Neuronal stem cell (in vitro differentiated cells): ENCODE data around the gene NUDCD3.

ENCODE experiments used
- DNase-seq: peaks from one replicate; pipeline ENCODE4 v3.0.0-alpha.2; 2013; ENCODE audit warnings: low spot score
- H2AFZ ChIP-seq: one replicate; pipeline ENCODE4 v1.6.1; 2013; ENCODE audit warnings: mild to moderate bottlenecking, low read length, inconsistent platforms
- H2AK5ac ChIP-seq: 2 replicates; pipeline ENCODE4 v1.6.1; 2013; ENCODE audit warnings: low read depth, mild to moderate bottlenecking, inconsistent platforms, low read length, moderate library complexity, mixed read lengths
- H2BK120ac ChIP-seq: 2 replicates; pipeline ENCODE4 v1.6.1; 2013; ENCODE audit warnings: low read depth, mild to moderate bottlenecking, inconsistent platforms, low read length, moderate library complexity, mixed read lengths
- H2BK12ac ChIP-seq: one replicate; pipeline ENCODE4 v1.6.1; 2013; ENCODE audit warnings: low read length, inconsistent platforms
- H2BK15ac ChIP-seq: 2 replicates; pipeline ENCODE4 v1.6.1; 2013; ENCODE audit warnings: mild to moderate bottlenecking, low read length, inconsistent platforms, mixed read lengths
- H2BK5ac ChIP-seq: one replicate; pipeline ENCODE4 v1.6.1; 2013; ENCODE audit warnings: inconsistent platforms, mild to moderate bottlenecking, low read length, moderate library complexity
- H3K14ac ChIP-seq: one replicate; pipeline ENCODE4 v1.6.1; 2013; ENCODE audit warnings: low read length, inconsistent platforms
- H3K18ac ChIP-seq: 2 replicates; pipeline ENCODE4 v1.6.1; 2013; ENCODE audit warnings: low read length, inconsistent platforms
- H3K23ac ChIP-seq: 2 replicates; pipeline ENCODE4 v1.6.1; 2013; ENCODE audit warnings: low read depth, mild to moderate bottlenecking, mixed read lengths, low read length, inconsistent platforms; ENCODE audit not compliant: poor library complexity
- H3K27ac ChIP-seq: replicated peaks from 3 replicates; pipeline ENCODE4 v1.5.1; 2013; ENCODE audit warnings: low read length, inconsistent platforms
- H3K27me3 ChIP-seq, 3 experiments: 2 replicates each; pipeline ENCODE4 v1.6.1; 2013; ENCODE audit warnings: low read length in 3 of 3, mild to moderate bottlenecking in 2 of 3, inconsistent platforms in 1 of 3, low read depth in 1 of 3, mixed read lengths in 1 of 3, moderate library complexity in 1 of 3; ENCODE audit not compliant: control insufficient read depth in 3 of 3, insufficient read depth in 3 of 3
- H3K36me3 ChIP-seq, 2 donors: replicated peaks in 1 of 2; 2 replicates each; pipeline ENCODE4 v1.6.1; 2013; ENCODE audit warnings: low read length in 2 of 2; ENCODE audit not compliant: control insufficient read depth in 2 of 2, insufficient read depth in 2 of 2
- H3K4ac ChIP-seq: 2 replicates; pipeline ENCODE4 v1.6.1; 2013; ENCODE audit warnings: inconsistent platforms, mild to moderate bottlenecking, low read length, moderate library complexity
- H3K4me1 ChIP-seq, 2 donors: 1 replicate in 1 of 2; 2 replicates in 1 of 2; pipeline ENCODE4 v1.6.1; 2013; ENCODE audit warnings: low read length in 2 of 2, low read depth in 1 of 2; ENCODE audit not compliant: control insufficient read depth in 2 of 2, insufficient read depth in 1 of 2
- H3K4me2 ChIP-seq: one replicate; pipeline ENCODE4 v1.6.1; 2013; ENCODE audit warnings: mild to moderate bottlenecking, low read length, inconsistent platforms; ENCODE audit not compliant: insufficient read depth, poor library complexity, severe bottlenecking
- H3K4me3 ChIP-seq, 2 donors: 2 replicates each; pipeline ENCODE4 v1.5.1; 2013; ENCODE audit warnings: low read length in 2 of 2, mild to moderate bottlenecking in 2 of 2, inconsistent platforms in 1 of 2, moderate library complexity in 1 of 2
- H3K79me1 ChIP-seq: one replicate; pipeline ENCODE4 v1.6.1; 2013; ENCODE audit warnings: low read depth, mild to moderate bottlenecking, inconsistent platforms, low read length, moderate library complexity
- H3K9ac ChIP-seq: one replicate; pipeline ENCODE4 v1.6.1; 2013; ENCODE audit warnings: mild to moderate bottlenecking, low read depth, low read length, inconsistent platforms; ENCODE audit not compliant: poor library complexity
- H3K9me3 ChIP-seq, 2 donors: replicated peaks in 1 of 2; 2 replicates each; pipeline versions ENCODE3 to v1.6.1; 2013; ENCODE audit warnings: low read length in 2 of 2, mild to moderate bottlenecking in 2 of 2, inconsistent platforms in 1 of 2, low read depth in 1 of 2, mixed read lengths in 1 of 2, moderate library complexity in 1 of 2; ENCODE audit not compliant: control insufficient read depth in 2 of 2, insufficient read depth in 1 of 2
- H4K8ac ChIP-seq: one replicate; pipeline ENCODE4 v1.6.1; 2013; ENCODE audit warnings: low read depth, mild to moderate bottlenecking, inconsistent platforms, low read length, moderate library complexity
- H4K91ac ChIP-seq: one replicate; pipeline ENCODE4 v1.6.1; 2013; ENCODE audit warnings: low read length, low read depth, mild to moderate bottlenecking, inconsistent platforms; ENCODE audit not compliant: poor library complexity
- WGBS, 2 donors: extraction: QIAGEN DNeasy Blood & Tissue Kit; methylation state at CpG; one replicate each; pipeline ENCODE4 v1.1.7; 2013; ENCODE audit warnings: missing lambda C conversion rate in 2 of 2, mixed read lengths in 1 of 2; ENCODE audit not compliant: insufficient read length in 2 of 2, insufficient replicate concordance in 1 of 2; ENCODE audit errors: extremely low coverage in 2 of 2; 5-methylcytosine and 5-hydroxymethylcytosine counted together

The NUDCD3 gene

GRCh38 chr7:44484482-44485313 is 5.8 kb downstream of the NUDCD3 start:
- Histone ChIP-seq H3K4ac (no peak overlapping the region), H2BK120ac (no peak overlapping the region), H3K9ac (no peak overlapping the region), H3K79me1 (peaks cover 5% of the 10 kb centered on the region), H4K8ac (no peak overlapping the region), H3K4me2 (no peak overlapping the region), H2BK12ac (no peak overlapping the region), H3K27ac (no peak overlapping the region), H2AK5ac (no peak overlapping the region), H2BK15ac (no peak overlapping the region), H3K9me3 (peaks cover 2 to 28% of the 10 kb centered on the region in 2 donors), H3K18ac (no peak overlapping the region), H3K14ac (no peak overlapping the region), H3K36me3 (peaks cover 29 to 88% of the 10 kb centered on the region in 2 donors), H3K27me3 (no peaks in the 10 kb centered on the region), H3K23ac (no peak overlapping the region), H2BK5ac (no peak overlapping the region), H3K4me1 (peaks cover 5 to 6% of the 10 kb centered on the region in 2 donors), H4K91ac (no peak overlapping the region), H3K4me3 (no peak overlapping the region), H2AFZ (no peak overlapping the region)
- no peak for DNase-seq
- WGBS, 2 donors: no CpG with 5 or more reads among the region's 5 CpGs

GRCh38 chr7:44482502-44483485 is 7.7 kb downstream of the NUDCD3 start:
- Histone ChIP-seq H3K4ac (no peak overlapping the region), H3K36me3 (peaks cover 29 to 97% of the 10 kb centered on the region in 2 donors), H3K4me3 (no peak overlapping the region), H3K14ac (no peak overlapping the region), H3K4me2 (no peak overlapping the region), H3K9me3 (peaks cover 2 to 28% of the 10 kb centered on the region in 2 donors), H2BK5ac (no peak overlapping the region), H2BK120ac (no peak overlapping the region), H3K27me3 (no peaks in the 10 kb centered on the region), H2AK5ac (no peak overlapping the region), H2BK15ac (no peak overlapping the region), H3K4me1 (peaks cover 0 to 2% of the 10 kb centered on the region in 2 donors), H4K91ac (no peak overlapping the region), H3K9ac (no peak overlapping the region), H2BK12ac (no peak overlapping the region), H4K8ac (no peak overlapping the region), H3K79me1 (peaks cover 2% of the 10 kb centered on the region), H3K23ac (no peak overlapping the region), H3K18ac (no peak overlapping the region), H2AFZ (no peak overlapping the region), H3K27ac (no peak overlapping the region)
- DNase-seq: no peak
- no CpG with 5 or more reads among the region's 2 CpGs for WGBS, 2 donors

GRCh38 chr7:44477938-44478337 is 12.5 kb downstream of the NUDCD3 start:
- Histone ChIP-seq H4K91ac (no peak overlapping the region), H2BK12ac (no peak overlapping the region), H3K4me3 (no peak overlapping the region), H4K8ac (no peak overlapping the region), H3K4me1 (no peaks in the 10 kb centered on the region), H3K79me1 (no peaks in the 10 kb centered on the region), H2AFZ (no peak overlapping the region), H3K14ac (no peak overlapping the region), H2AK5ac (no peak overlapping the region), H2BK120ac (no peak overlapping the region), H3K9ac (no peak overlapping the region), H3K4ac (no peak overlapping the region), H2BK5ac (no peak overlapping the region), H3K4me2 (no peak overlapping the region), H2BK15ac (no peak overlapping the region), H3K36me3 (peaks cover 21 to 94% of the 10 kb centered on the region in 2 donors), H3K18ac (no peak overlapping the region), H3K9me3 (peaks cover 0 to 7% of the 10 kb centered on the region in 2 donors), H3K23ac (no peak overlapping the region), H3K27ac (no peak overlapping the region), H3K27me3 (no peaks in the 10 kb centered on the region)
- no CpG with 5 or more reads among the region's 8 CpGs for WGBS, 2 donors
- no peak for DNase-seq
